ENCODE results near the gene CACHD1.
"Not testable (repeated sequence)": the region's sequence is repeated elsewhere in the genome, so short reads cannot be mapped to it uniquely, and the experiment has no call there.

CACHD1 gene

DNA sequence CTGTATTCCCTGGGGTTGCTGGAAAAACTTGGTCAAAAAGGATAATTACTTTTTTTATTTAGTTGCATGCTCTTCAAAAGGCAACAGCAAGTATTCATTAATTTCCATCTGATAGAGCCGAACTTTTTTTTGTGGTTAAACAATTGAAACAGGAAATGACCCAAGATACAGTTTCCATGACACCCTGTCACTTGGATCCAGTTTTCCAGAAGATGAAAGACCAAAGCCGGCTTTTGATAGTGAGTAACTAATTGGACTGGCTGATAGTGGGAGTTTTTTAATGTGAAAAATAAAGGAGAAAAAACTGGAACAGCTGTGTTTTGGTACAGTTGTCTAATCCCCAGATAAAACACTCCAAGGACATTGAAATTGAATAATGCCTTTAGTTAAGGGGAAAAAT, 33.0 kb downstream of the CACHD1 start:
- no peak for TF ChIP-seq CTCF (IDR thresholded peaks at IDR 0.05; ENCODE audit: low read depth, low read length)
- DNase-seq (ENCODE audit: extremely low read depth, low read depth), result no peak

GRCh38 chr1:64505232-64505943, 35.5 kb downstream of the CACHD1 start:
- DNase-seq (ENCODE audit: extremely low read depth, low read depth), result no peak
- TF ChIP-seq CTCF (IDR thresholded peaks at IDR 0.05; ENCODE audit: low read depth, low read length), result no peak

- TF ChIP-seq CTCF (IDR thresholded peaks at IDR 0.05; ENCODE audit: low read depth, low read length), result no peak
These were observed 36.2 kb downstream of the CACHD1 start for GRCh38 chr1:64505944-64506655.

DNA sequence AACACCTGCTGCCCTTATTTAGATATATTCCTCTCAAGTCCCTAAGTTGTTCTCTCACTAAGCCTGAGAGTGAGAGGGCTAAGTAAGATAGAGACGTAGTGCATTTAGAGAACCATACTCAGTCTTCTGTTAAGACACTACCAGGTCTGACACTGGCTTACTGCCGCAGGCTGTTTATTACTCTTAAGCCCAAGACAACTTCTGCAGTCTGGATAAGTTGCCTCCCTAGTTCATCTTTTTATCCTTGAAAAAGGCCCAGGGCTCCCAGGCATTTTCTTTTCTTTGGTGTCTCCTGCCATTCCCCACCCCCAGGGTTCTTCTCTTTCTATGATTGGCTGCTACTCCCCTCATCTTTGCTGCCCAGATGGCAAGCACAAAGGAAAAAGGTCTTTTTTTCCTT, 38.7 kb downstream of the CACHD1 start:
- no peak for TF ChIP-seq CTCF (IDR thresholded peaks at IDR 0.05; ENCODE audit: low read depth, low read length)
- DNase-seq (ENCODE audit: extremely low read depth, low read depth), result no peak

More at GRCh38 chr1:64505944-64506655, 36.2 kb downstream of the CACHD1 start:
- no peak for DNase-seq (ENCODE audit: extremely low read depth, low read depth)

DNA sequence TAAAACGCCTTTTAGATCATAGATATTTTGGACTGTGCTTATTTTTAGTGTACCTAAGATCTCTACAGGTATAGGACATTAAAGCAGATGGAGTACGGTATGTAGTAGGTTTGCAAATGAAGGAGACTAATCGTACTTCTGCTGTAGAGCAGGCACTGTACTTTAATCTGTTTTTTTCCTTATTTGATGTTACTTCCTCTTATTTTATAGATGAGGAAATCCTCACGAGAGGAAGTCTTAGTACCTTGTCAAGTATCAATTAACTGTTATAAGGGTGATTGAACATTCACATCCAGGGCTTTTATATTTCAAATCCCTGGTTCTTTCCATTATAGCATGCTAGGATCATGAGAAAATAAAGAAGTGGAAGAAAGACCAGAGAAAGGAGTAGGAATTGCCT, 41.1 kb downstream of the CACHD1 start:
- no peak for TF ChIP-seq CTCF (IDR thresholded peaks at IDR 0.05; ENCODE audit: low read depth, low read length)
- no peak for DNase-seq (ENCODE audit: extremely low read depth, low read depth)

GRCh38 chr1:64512206-64512605, 42.3 kb downstream of the CACHD1 start:
- not testable (repeated sequence) for DNase-seq (ENCODE audit: extremely low read depth, low read depth)

DNA sequence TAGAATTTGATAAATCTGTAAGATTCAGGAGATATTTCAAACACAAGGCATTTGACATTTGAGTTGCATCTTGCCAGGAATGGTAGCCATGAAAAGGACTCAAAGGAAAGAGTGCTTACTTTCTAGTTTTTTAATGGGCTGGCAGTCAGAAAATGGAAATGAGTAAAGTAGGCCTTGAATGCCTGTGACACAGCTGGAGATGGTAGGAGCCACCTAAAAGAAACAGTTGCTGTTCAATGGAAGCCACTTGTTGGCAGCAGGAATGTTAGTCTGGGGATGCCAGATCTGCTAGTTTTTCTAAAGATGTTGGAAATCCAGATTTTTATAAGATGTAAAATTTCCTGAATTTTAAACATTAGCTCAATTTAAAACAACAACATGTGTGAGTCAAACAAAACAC, 43.6 kb downstream of the CACHD1 start:
- no peak for TF ChIP-seq CTCF (IDR thresholded peaks at IDR 0.05; ENCODE audit: low read depth, low read length)
- no peak for DNase-seq (ENCODE audit: extremely low read depth, low read depth)

All from AG09319 (cell line).